Gastrocnemius medialis (tissue), 4 donors: Measurements from ENCODE around the gene LHFPL6. TPM values are rescaled to one million over a fixed set of nuclear protein-coding genes. Genes with fewer than 3 reads are reported as not detected.
A peak's percentile ranks its signal among the peaks of the same experiment; 100 is the strongest.

ENCODE experiments used
- ATAC-seq, 2 donors: fragments of 150-250 bp; one replicate each; pipeline ENCODE4 v1.9.1; 2016
- DNase-seq, 2 donors: peaks; one replicate each; pipeline ENCODE4 v3.0.0-alpha.2; 2019
- H3K27ac ChIP-seq, 4 donors: fragments of 200-600 bp; sonication (generic); 1 replicate in 1 of 4; 2 replicates in 3 of 4; pipeline ENCODE4 v1.5.1; 2016 to 2018; ENCODE audit warnings: mild to moderate bottlenecking in 2 of 4, moderate library complexity in 1 of 4
- H3K27me3 ChIP-seq, 3 donors: fragments of 200-600 bp; sonication (generic) in 2 of 3; 1 replicate in 1 of 3; 2 replicates in 2 of 3; pipeline versions ENCODE4 v1.5.1 to v1.6.0; 2016 to 2019; ENCODE audit warnings: mild to moderate bottlenecking in 1 of 3, moderate library complexity in 1 of 3
- H3K36me3 ChIP-seq, 2 donors: fragments of 200-600 bp; sonication (generic) in 1 of 2; one replicate each; pipeline ENCODE4 v1.5.1; 2017 to 2018
- H3K4me1 ChIP-seq, 2 donors: fragments of 200-600 bp; sonication (generic) in 1 of 2; one replicate each; pipeline ENCODE4 v1.5.1; 2016 to 2017; ENCODE audit warnings: mild to moderate bottlenecking in 2 of 2
- H3K4me3 ChIP-seq, 4 donors: fragments of 200-600 bp; sonication (generic) in 3 of 4; 1 replicate in 1 of 4; 2 replicates in 3 of 4; pipeline ENCODE4 v1.5.1; 2016 to 2019; ENCODE audit warnings: mild to moderate bottlenecking in 2 of 4
- H3K9me3 ChIP-seq, 3 donors: fragments of 200-600 bp; sonication (generic) in 2 of 3; 1 replicate in 1 of 3; 2 replicates in 2 of 3; pipeline ENCODE4 v1.5.1; 2016 to 2019
- POLR2A ChIP-seq, 2 donors: fragments of 450-650 bp; IDR thresholded peaks; one replicate each; pipeline ENCODE4 v1.6.1; 2017; ENCODE audit warnings: antibody characterized with exemption in 2 of 2, mild to moderate bottlenecking in 2 of 2, moderate library complexity in 2 of 2
- in situ Hi-C, 4 donors: fragments of 200-750 bp; cut with MboI; loops; one replicate each; pipeline versions ENCODE4 v1.15.0 to v1.8.0; 2017; ENCODE audit warnings: low sequenced_read_pairs in 4 of 4
- intact Hi-C: fragments of 100-400 bp; cut with DNase I; formaldehyde crosslinking; loops from one replicate; pipeline ENCODE4 v1.15.1; 2023; ENCODE audit warnings: low total_unique reads
- total RNA-seq, 4 donors: library from RNA; depleted of rRNA; stranded (reverse); fragments of >200 nt; gene quantifications; one replicate each; pipeline versions ENCODE4 v1.1.0 to v1.2.3, GENCODE V29; 2016
- TF ChIP-seq, protein P1 (sequence below), 5 experiments: fragments of 450-650 bp in 3 of 5; fragments of 200-600 bp in 2 of 5; sonication (generic) in 2 of 5; IDR thresholded peaks in 4 of 5; conservative IDR thresholded peaks in 1 of 5; 1 replicate in 4 of 5; 2 replicates in 1 of 5; pipeline ENCODE4 v1.5.1; 2016 to 2019; ENCODE audit warnings: antibody characterized with exemption in 5 of 5, mild to moderate bottlenecking in 3 of 5, moderate library complexity in 3 of 5

LHFPL6 gene
- total RNA-seq, 4 donors from 2014 or later = 12.7 to 26.3 (median 16.0) TPM

DNA sequence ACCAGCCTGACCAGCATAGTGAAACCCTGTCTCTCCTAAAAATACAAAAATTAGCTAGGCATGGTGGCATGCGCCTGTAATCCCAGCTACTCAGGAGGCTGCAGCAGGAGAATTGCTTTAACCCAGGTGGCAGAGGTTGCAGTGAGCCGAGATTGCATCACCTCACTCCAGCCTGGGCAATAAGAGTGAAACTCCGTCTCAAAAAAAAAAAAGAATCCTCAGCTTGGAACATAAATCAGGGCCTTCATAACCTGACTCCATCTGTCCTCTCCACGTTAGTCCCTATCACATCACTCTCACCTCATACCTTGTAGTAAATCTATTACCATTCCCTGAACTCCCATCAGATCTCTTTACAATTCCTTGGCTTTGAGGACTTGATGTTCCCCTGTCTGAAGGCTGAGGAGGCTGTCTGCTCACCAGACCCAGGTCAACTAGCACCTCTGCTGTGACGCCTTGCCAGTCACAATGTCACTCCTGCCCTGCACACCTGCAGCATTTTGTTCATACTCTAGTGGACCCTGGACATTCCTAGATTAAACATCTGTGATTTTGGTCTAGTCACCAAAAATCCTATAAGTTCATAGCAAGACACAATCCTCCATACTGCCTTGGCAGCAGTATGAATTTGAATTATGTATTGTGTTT is 15.9 kb downstream of the LHFPL6 start:
- Histone ChIP-seq H3K27me3 (no peaks in the 10 kb centered on the region), H3K9me3 (no peaks in the 10 kb centered on the region), H3K4me3 (no peak overlapping the region), H3K4me1 (no peaks in the 10 kb centered on the region), H3K36me3 (no peaks in the 10 kb centered on the region), H3K27ac (no peak overlapping the region)
- DNase-seq (no peak), ATAC-seq (peak in 1 of 2 donors; percentile 11)
- in situ Hi-C loops (no loop called here), intact Hi-C loops (no loop called here)
- TF ChIP-seq POLR2A (IDR thresholded peaks at IDR 0.05) = no peak
- TF ChIP-seq, protein P1, sequence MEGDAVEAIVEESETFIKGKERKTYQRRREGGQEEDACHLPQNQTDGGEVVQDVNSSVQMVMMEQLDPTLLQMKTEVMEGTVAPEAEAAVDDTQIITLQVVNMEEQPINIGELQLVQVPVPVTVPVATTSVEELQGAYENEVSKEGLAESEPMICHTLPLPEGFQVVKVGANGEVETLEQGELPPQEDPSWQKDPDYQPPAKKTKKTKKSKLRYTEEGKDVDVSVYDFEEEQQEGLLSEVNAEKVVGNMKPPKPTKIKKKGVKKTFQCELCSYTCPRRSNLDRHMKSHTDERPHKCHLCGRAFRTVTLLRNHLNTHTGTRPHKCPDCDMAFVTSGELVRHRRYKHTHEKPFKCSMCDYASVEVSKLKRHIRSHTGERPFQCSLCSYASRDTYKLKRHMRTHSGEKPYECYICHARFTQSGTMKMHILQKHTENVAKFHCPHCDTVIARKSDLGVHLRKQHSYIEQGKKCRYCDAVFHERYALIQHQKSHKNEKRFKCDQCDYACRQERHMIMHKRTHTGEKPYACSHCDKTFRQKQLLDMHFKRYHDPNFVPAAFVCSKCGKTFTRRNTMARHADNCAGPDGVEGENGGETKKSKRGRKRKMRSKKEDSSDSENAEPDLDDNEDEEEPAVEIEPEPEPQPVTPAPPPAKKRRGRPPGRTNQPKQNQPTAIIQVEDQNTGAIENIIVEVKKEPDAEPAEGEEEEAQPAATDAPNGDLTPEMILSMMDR (IDR thresholded peaks at IDR 0.05 in 4 of 5, conservative IDR thresholded peaks at IDR 0.05 in 1 of 5) = no peak

DNA sequence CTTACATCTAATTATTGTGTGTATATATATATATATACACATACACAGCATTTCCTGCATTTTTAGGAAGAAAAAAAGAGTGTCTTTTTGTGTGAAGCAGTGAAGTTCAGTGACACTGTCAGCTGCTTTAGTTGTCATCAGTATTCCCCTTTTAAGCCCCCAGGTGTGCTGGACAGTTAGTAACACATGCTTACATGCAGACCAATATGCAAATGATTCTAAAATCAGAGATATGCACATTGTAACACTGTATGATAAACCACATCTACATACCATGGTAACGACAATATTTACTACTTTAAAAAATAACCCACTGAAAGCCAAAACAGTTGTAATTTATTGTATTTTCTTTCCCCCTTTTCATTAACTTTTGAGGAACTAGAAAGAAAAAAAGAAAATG is 16.8 kb downstream of the LHFPL6 start:
- ATAC-seq (no peak), DNase-seq (no peak)
- no peak overlapping the region for H3K27ac ChIP-seq
- in situ Hi-C loops (no loop called here), intact Hi-C loops (no loop called here)
- no peaks in the 10 kb centered on the region for H3K9me3 ChIP-seq
- H3K4me1 ChIP-seq = no peaks in the 10 kb centered on the region
- no peak for TF ChIP-seq POLR2A (IDR thresholded peaks at IDR 0.05)
- TF ChIP-seq, protein P1 (IDR thresholded peaks at IDR 0.05 in 4 of 5, conservative IDR thresholded peaks at IDR 0.05 in 1 of 5) = no peak
- H3K4me3 ChIP-seq = no peak overlapping the region
- H3K27me3 ChIP-seq = no peaks in the 10 kb centered on the region
- no peaks in the 10 kb centered on the region for H3K36me3 ChIP-seq

DNA sequence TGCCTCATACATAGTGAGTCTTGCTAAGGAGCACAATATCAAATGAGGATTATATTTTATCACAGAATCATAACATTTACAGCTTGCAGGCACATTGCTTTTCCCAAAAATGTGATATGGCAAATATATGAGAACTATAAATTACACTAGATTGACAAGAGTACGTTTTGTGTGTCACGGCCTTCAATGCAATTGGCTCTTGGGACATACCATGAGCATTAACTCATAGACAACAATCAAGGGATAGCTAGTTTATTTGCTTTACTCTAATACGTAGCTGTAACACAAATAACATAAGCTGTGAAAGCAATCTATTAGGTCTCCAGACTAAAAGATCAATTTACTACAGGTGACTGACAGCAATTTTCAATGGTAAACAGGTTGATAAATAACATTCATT is 17.8 kb downstream of the LHFPL6 start:
- intact Hi-C loops (no loop called here), in situ Hi-C loops (no loop called here)
- ATAC-seq (no peak), DNase-seq (no peak)
- H3K4me1 ChIP-seq = no peaks in the 10 kb centered on the region
- no peaks in the 10 kb centered on the region for H3K36me3 ChIP-seq
- H3K9me3 ChIP-seq = no peaks in the 10 kb centered on the region
- H3K27me3 ChIP-seq = no peaks in the 10 kb centered on the region
- H3K4me3 ChIP-seq = no peak overlapping the region
- TF ChIP-seq, protein P1 (IDR thresholded peaks at IDR 0.05 in 4 of 5, conservative IDR thresholded peaks at IDR 0.05 in 1 of 5) = no peak
- TF ChIP-seq POLR2A (IDR thresholded peaks at IDR 0.05) = no peak
- H3K27ac ChIP-seq = no peak overlapping the region

DNA sequence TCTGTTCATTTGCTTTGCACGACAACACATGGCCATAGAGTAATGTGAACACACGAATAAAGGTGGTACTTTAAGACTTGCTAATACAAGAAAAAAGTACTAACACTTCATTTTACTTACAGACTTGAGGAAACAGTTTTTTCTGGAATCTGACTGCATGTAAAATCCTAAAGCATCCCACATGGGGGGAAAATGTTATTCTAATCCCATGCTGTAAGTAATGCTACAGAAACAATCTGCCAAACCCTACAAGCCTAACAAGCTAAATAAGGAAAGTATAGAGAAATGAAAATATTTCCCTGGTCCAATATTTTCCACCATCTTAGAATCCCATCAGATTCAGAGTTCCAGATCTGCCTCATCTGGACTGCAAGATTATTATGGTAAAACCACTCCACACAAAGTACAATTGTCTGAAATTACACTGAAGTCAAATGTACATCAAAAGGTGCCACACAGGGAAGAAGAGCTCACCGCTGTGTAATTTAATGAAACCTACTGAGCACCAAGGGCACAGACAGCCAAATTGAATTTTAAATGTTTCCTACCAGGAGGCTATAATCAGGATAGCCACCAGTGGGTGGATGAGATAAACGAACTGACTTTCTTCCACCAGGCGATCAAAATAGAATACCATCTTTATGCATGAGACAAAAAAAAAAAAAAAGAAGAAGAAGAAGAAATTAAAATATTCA is 22.0 kb downstream of the LHFPL6 start:
- DNase-seq = no peak
- Histone ChIP-seq H3K4me3 (no peak overlapping the region), H3K4me1 (peaks cover 0 to 7% of the 10 kb centered on the region in 2 donors), H3K27ac (no peak overlapping the region), H3K27me3 (no peaks in the 10 kb centered on the region), H3K36me3 (no peaks in the 10 kb centered on the region), H3K9me3 (no peaks in the 10 kb centered on the region)
- intact Hi-C loops = no loop called here
- in situ Hi-C loops = no loop called here
- TF ChIP-seq POLR2A (IDR thresholded peaks at IDR 0.05) = no peak
- TF ChIP-seq, protein P1 (IDR thresholded peaks at IDR 0.05 in 4 of 5, conservative IDR thresholded peaks at IDR 0.05 in 1 of 5) = no peak
- ATAC-seq = no peak
